Measurements from ENCODE around the gene SLC29A4. TPM values are rescaled to one million over a fixed set of nuclear protein-coding genes. Genes with fewer than 3 reads are reported as not detected.
"Not testable (repeated sequence)": the region's sequence is repeated elsewhere in the genome, so short reads cannot be mapped to it uniquely, and the experiment has no call there.

SLC29A4 gene
- total and polyA plus RNA-seq, 8 donors = 2.4 to 8.2 (median 3.9) TPM

GRCh38 chr7:5255832-5256231 is 26.9 kb upstream of the SLC29A4 start:
- Histone ChIP-seq H3K27me3 (no peaks in the 10 kb centered on the region), H3K27ac (no peak overlapping the region), H3K36me3 (no peaks in the 10 kb centered on the region), H3K4me1 (no peaks in the 10 kb centered on the region), H3K4me3 (no peak overlapping the region), H3K9me3 (no peaks in the 10 kb centered on the region)
- intact Hi-C loops (cut with DNase I; ENCODE audit: low total_unique reads) = no loop called here
- WGBS, 5 donors = 58 to 77% (median 72%) methylated on average over 3 of the region's 3 CpGs
- no peak for TF ChIP-seq POLR2A (IDR thresholded peaks at IDR 0.05)
- no peak for TF ChIP-seq POLR2AphosphoS5 (IDR thresholded peaks at IDR 0.05)
- TF ChIP-seq CTCF (IDR thresholded peaks at IDR 0.05) = no peak
- no peak for TF ChIP-seq EP300 (IDR thresholded peaks at IDR 0.05)
- no peak for DNase-seq

GRCh38 chr7:5260530-5261068 is 22.1 kb upstream of the SLC29A4 start:
- H3K4me1 ChIP-seq; H3K4me3 ChIP-seq; H3K36me3 ChIP-seq; DNase-seq; intact Hi-C loops (cut with DNase I; ENCODE audit: low total_unique reads); H3K27me3 ChIP-seq; H3K27ac ChIP-seq; H3K9me3 ChIP-seq: not testable (repeated sequence)
- 81 to 85% (median 84%) methylated on average over 15 of the region's 15 CpGs for WGBS, 5 donors

- DNase-seq; H3K9me3 ChIP-seq; intact Hi-C loops (cut with DNase I; ENCODE audit: low total_unique reads); H3K36me3 ChIP-seq; H3K4me3 ChIP-seq; H3K27ac ChIP-seq; H3K4me1 ChIP-seq; H3K27me3 ChIP-seq: not testable (repeated sequence)
- 69 to 78% (median 73%) methylated on average over 10 of the region's 10 CpGs for WGBS, 5 donors
These were observed 19.7 kb upstream of the SLC29A4 start for GRCh38 chr7:5263066-5263465.

GRCh38 chr7:5265320-5266190 is 17.2 kb upstream of the SLC29A4 start:
- TF ChIP-seq CTCF (IDR thresholded peaks at IDR 0.05) = no peak
- no peak for TF ChIP-seq POLR2A (IDR thresholded peaks at IDR 0.05)
- no peak for TF ChIP-seq POLR2AphosphoS5 (IDR thresholded peaks at IDR 0.05)
- no peak for TF ChIP-seq EP300 (IDR thresholded peaks at IDR 0.05)
- no peaks in the 10 kb centered on the region for H3K4me1 ChIP-seq

GRCh38 chr7:5266191-5267028 is 16.3 kb upstream of the SLC29A4 start:
- TF ChIP-seq CTCF (IDR thresholded peaks at IDR 0.05) (no peak), POLR2A (IDR thresholded peaks at IDR 0.05) (no peak), EP300 (IDR thresholded peaks at IDR 0.05) (no peak), POLR2AphosphoS5 (IDR thresholded peaks at IDR 0.05) (no peak)
- no peaks in the 10 kb centered on the region for H3K9me3 ChIP-seq
- no peaks in the 10 kb centered on the region for H3K36me3 ChIP-seq
- intact Hi-C loops (cut with DNase I; ENCODE audit: low total_unique reads) = no loop called here
- H3K4me3 ChIP-seq = no peak overlapping the region
- H3K4me1 ChIP-seq = no peaks in the 10 kb centered on the region
- no peak overlapping the region for H3K27ac ChIP-seq
- no peaks in the 10 kb centered on the region for H3K27me3 ChIP-seq
- peak in 1 of 2 donors; percentile 32 for DNase-seq
- 65 to 70% (median 68%) methylated on average over 20 of the region's 20 CpGs for WGBS, 5 donors

More at GRCh38 chr7:5265320-5266190, 17.2 kb upstream of the SLC29A4 start:
- Histone ChIP-seq H3K36me3 (no peaks in the 10 kb centered on the region), H3K27ac (no peak overlapping the region), H3K4me3 (no peak overlapping the region), H3K27me3 (no peaks in the 10 kb centered on the region), H3K9me3 (no peaks in the 10 kb centered on the region)
- intact Hi-C loops (cut with DNase I; ENCODE audit: low total_unique reads) = no loop called here
- no peak for DNase-seq
- WGBS, 5 donors = 56 to 66% (median 59%) methylated on average over 14 to 19 of the region's 19 CpGs

GRCh38 chr7:5267829-5268228 is 14.9 kb upstream of the SLC29A4 start:
- DNase-seq; H3K27me3 ChIP-seq; H3K9me3 ChIP-seq; H3K4me3 ChIP-seq; intact Hi-C loops (cut with DNase I; ENCODE audit: low total_unique reads); H3K27ac ChIP-seq; H3K36me3 ChIP-seq; H3K4me1 ChIP-seq: not testable (repeated sequence)
- WGBS, 5 donors = 83 to 97% (median 89%) methylated on average over 8 of the region's 8 CpGs

GRCh38 chr7:5269992-5270657 is 12.6 kb upstream of the SLC29A4 start:
- H3K4me3 ChIP-seq; H3K27ac ChIP-seq; DNase-seq; H3K9me3 ChIP-seq; intact Hi-C loops (cut with DNase I; ENCODE audit: low total_unique reads); H3K27me3 ChIP-seq; H3K36me3 ChIP-seq: not testable (repeated sequence)
- H3K4me1 ChIP-seq = peaks cover 5 to 17% (median 10%) of the 10 kb centered on the region in 4 donors
- WGBS, 5 donors = 80 to 93% (median 85%) methylated on average over 11 to 12 of the region's 12 CpGs

Data from stomach (tissue), 9 donors.